A172 (cell line): ENCODE measurements around the gene CRAT. TPM values are rescaled to one million over a fixed set of nuclear protein-coding genes. Genes with fewer than 3 reads are reported as not detected.

Source experiments
- DNase-seq: peaks from one replicate; pipeline ENCODE4 v3.0.0-alpha.2; 2015; ENCODE audit warnings: low spot score
- total RNA-seq: library from RNA; depleted of rRNA; stranded (reverse); fragments of >200 nt; shearing (Covaris generic); gene quantifications from 2 replicates; pipeline ENCODE4 v1.2.3, GENCODE V29; 2014; rRNA removed

CRAT gene
- total RNA-seq, 1 experiment from 2014 or later = 52.7 TPM

GRCh38 chr9:129060991-129061390, 49.6 kb downstream of the CRAT start:
- DNase-seq = no peak

- no peak for DNase-seq
These were observed 50.5 kb downstream of the CRAT start for GRCh38 chr9:129059796-129060785.

DNA sequence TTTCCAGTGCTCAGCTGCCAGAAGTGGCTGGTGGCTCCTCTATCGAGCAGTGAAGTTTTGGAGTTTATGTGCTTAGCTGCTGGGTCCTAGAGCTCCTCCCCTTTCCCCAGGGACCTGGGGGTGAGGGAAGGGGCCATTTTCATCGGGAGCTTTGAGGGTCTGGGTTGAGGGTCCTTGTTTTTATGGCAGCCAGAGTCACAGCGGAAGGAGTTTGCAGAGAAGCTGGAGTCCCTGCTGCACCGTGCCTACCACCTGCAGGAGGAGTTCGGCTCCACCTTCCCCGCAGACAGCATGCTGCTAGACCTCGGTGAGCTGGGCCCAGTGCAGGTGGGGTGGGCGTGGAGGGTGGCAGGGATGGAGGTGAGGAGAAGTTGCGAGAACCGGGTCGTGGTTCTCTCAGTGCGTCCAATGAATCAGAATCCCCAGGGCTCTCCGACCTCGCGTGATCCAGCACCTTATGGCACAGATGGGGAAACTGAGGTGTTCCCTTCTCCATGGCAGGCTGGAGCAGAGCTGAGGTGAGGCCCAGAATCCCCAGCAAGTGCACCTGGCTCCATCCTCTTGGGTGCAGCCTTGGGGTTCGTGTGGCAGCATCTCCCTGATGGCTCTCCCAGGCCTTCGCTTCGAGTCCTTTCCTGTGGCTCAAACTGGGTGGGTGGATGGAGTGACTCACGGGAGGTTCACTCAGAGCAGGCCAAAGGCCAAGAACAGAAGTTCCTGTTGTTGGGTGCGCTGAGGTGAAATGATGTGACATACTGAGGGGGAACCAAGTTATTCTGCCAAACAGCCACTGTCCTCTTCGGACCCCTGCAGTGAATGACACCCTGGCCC, 51.4 kb downstream of the CRAT start:
- peak; percentile 59 for DNase-seq

GRCh38 chr9:129054163-129054851, 56.3 kb downstream of the CRAT start:
- no peak for DNase-seq

GRCh38 chr9:129053020-129053419, 57.6 kb downstream of the CRAT start:
- DNase-seq = no peak

DNA sequence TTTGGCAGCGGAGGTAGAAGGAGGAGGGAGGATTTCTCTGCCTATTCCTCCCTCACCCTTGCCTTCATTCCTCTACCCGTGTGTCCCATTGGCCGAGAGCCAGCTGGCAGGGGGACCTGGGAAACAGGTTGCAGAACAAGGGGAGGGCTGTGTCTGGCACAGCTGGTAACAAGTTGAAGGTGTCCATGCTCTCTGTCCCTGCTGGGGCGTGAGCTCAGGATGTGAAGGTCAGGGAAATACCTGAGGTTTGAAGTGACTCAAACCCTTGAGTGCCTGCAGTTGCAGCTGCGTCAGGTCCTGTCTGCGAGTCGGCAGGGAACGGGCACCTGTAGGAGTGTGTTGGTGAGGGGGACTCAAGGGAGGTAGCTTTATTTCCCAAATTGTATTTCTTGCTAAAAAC, 58.0 kb downstream of the CRAT start:
- peak; percentile 18 for DNase-seq

Other genes with a start within 250 kb of the CRAT start
- gene KYAT1, start 228.8 kb downstream of the CRAT start, total RNA-seq = 15.5 and 19.5 TPM in 2 replicates
- gene LRRC8A, start 228.7 kb downstream of the CRAT start, total RNA-seq = 62.5 and 71.4 TPM in 2 replicates
- gene PHYHD1, start 189.8 kb downstream of the CRAT start, total RNA-seq = not detected in 2 replicates
- 56.7 and 57.4 TPM in 2 replicates for gene DOLK, start 163.2 kb downstream of the CRAT start, total RNA-seq
- 57.4 and 76.4 TPM in 2 replicates for gene NUP188, start 163.1 kb downstream of the CRAT start, total RNA-seq
- 155 and 156 TPM in 2 replicates for gene SH3GLB2, start 82.5 kb downstream of the CRAT start, total RNA-seq
- gene MIGA2, start 74.2 kb downstream of the CRAT start, total RNA-seq = 28.6 and 33.0 TPM in 2 replicates
- 20.4 and 22.1 TPM in 2 replicates for gene DOLPP1, start 29.7 kb downstream of the CRAT start, total RNA-seq
- gene PTPA, start 622 bp upstream of the CRAT start, total RNA-seq = 150 and 174 TPM in 2 replicates
- 53.3 and 55.8 TPM in 2 replicates for gene IER5L, start 67.5 kb upstream of the CRAT start, total RNA-seq